PC-9 (cell line): ENCODE results near the gene ADORA2A. TPM values are rescaled to one million over a fixed set of nuclear protein-coding genes. Genes with fewer than 3 reads are reported as not detected.

Experiments
- BruUV-seq: library from RNA; stranded (reverse); fragments of 400-500 nt; replicated peaks from 2 replicates; lab custom pipeline; 2021; lab: Mats Ljungman, UMichigan
- CTCF ChIA-PET: fragments of 300-600 bp; sonication (Branson Sonifier 250); formaldehyde crosslinking; loops from one replicate; lab custom pipeline; 2022; ENCODE audit warnings: antibody characterized with exemption; lab: Charles Lee
- POLR2A ChIA-PET: fragments of 300-600 bp; sonication (Branson Sonifier 250); formaldehyde crosslinking; loops from one replicate; lab custom pipeline; 2022; ENCODE audit warnings: antibody characterized with exemption; ENCODE audit not compliant: unreplicated experiment; lab: Charles Lee
- DNase-seq, 2 experiments: peaks; one replicate each; pipeline versions ENCODE4 v3.0.0 to v3.0.0-alpha.2; 2015 to 2022; ENCODE audit warnings: mixed read lengths in 1 of 2
- H2AFZ ChIP-seq: fragments of 200-600 bp; sonication (generic); 2 replicates; pipeline ENCODE4 v1.8.1; 2017; ENCODE audit warnings: antibody characterized with exemption
- H3F3A ChIP-seq: fragments of 200-600 bp; sonication (generic); 2 replicates; pipeline ENCODE4 v1.8.1; 2017; ENCODE audit warnings: antibody characterized with exemption, mild to moderate bottlenecking, low read depth; ENCODE audit not compliant: insufficient read depth
- H3K27ac ChIP-seq: fragments of 200-600 bp; sonication (generic); 2 replicates; pipeline ENCODE4 v1.6.1; 2016; ENCODE audit warnings: mixed run types
- H3K27me3 ChIP-seq: fragments of 200-600 bp; sonication (generic); 2 replicates; pipeline ENCODE4 v1.6.1; 2016; ENCODE audit warnings: low read depth, mixed run types; ENCODE audit not compliant: insufficient read depth
- H3K36me3 ChIP-seq: fragments of 200-600 bp; sonication (generic); 2 replicates; pipeline ENCODE4 v1.6.1; 2016; ENCODE audit warnings: low read depth, mixed run types
- H3K4me1 ChIP-seq: fragments of 200-600 bp; sonication (generic); replicated peaks from 2 replicates; pipeline ENCODE4 v1.6.1; 2016; ENCODE audit warnings: mixed run types; ENCODE audit not compliant: insufficient read depth
- H3K4me2 ChIP-seq: fragments of 200-600 bp; sonication (generic); 2 replicates; pipeline ENCODE4 v1.6.1; 2017; ENCODE audit warnings: mixed run types
- H3K4me3 ChIP-seq: fragments of 200-600 bp; sonication (generic); 2 replicates; pipeline ENCODE4 v1.6.1; 2016; ENCODE audit warnings: mixed run types
- H3K79me2 ChIP-seq: fragments of 200-600 bp; sonication (generic); 2 replicates; pipeline ENCODE4 v1.6.1; 2017; ENCODE audit warnings: low read depth, mixed run types
- H3K9me2 ChIP-seq: fragments of 200-600 bp; sonication (generic); 2 replicates; pipeline ENCODE4 v1.8.1; 2017; ENCODE audit warnings: mild to moderate bottlenecking; ENCODE audit not compliant: insufficient read depth
- H3K9me3 ChIP-seq: fragments of 200-600 bp; sonication (generic); 2 replicates; pipeline ENCODE4 v1.8.1; 2016; ENCODE audit warnings: low read depth; ENCODE audit not compliant: insufficient read depth
- H4K20me1 ChIP-seq: fragments of 200-600 bp; sonication (generic); 2 replicates; pipeline ENCODE4 v1.8.1; 2017; ENCODE audit not compliant: insufficient read depth
- EZH2 ChIP-seq: fragments of 200-600 bp; sonication (generic); IDR thresholded peaks from 2 replicates; pipeline ENCODE4 v1.8.0; 2017; ENCODE audit warnings: antibody characterized with exemption, low read depth
- intact Hi-C: fragments of 100-400 bp; cut with micrococcal nuclease; formaldehyde crosslinking; loops from one replicate; pipeline ENCODE4 v1.10.0; 2022; ENCODE audit not compliant: unreplicated experiment
- total RNA-seq: library from RNA; stranded (reverse); gene quantifications from 2 replicates; pipeline ENCODE4 v1.2.3, GENCODE V29; 2021
- TF ChIP-seq, protein P1 (sequence below): fragments of 200-600 bp; sonication (generic); conservative IDR thresholded peaks from 2 replicates; pipeline ENCODE4 v1.6.1; 2017; ENCODE audit warnings: mixed run types, antibody characterized with exemption, mild to moderate bottlenecking, moderate library complexity

The ADORA2A gene
- total RNA-seq, 1 experiment from 2014 or later = 1.8 TPM

DNA sequence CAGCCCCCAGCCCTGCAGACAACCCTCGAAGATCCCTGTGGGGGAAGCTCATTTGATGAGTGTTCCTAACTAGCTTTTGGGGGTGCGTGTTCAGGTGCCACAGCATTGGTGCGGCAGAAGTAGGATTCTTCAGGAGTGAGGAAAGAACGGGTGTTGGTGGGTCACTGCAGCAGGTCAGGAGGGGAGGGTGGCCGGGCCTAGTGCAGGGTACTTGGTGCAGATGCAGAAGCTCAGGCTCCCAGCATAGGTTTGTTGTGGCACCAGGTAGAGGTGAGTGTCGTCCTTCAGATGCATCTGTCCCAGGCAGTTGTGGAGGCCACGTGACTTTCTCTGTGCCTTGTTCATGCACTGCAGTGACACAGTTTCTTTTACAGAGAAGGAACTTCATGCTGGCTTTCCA is 15.1 kb upstream of the ADORA2A start:
- DNase-seq = no peak
- Histone ChIP-seq H3K4me3 (no peak overlapping the region), H3K9me2 (no peaks in the 10 kb centered on the region), H3K4me1 (no peaks in the 10 kb centered on the region), H3K79me2 (no peaks in the 10 kb centered on the region), H3K4me2 (no peak overlapping the region), H3K9me3 (no peaks in the 10 kb centered on the region), H3F3A (no peaks in the 10 kb centered on the region; the same call in 1 of the 2 replicates), H2AFZ (no peak overlapping the region), H3K27me3 (no peaks in the 10 kb centered on the region), H3K36me3 (no peaks in the 10 kb centered on the region), H4K20me1 (peaks cover 4% of the 10 kb centered on the region), H3K27ac (no peak overlapping the region)
- ChIA-PET POLR2A (no interaction called here), CTCF (no interaction called here)
- intact Hi-C loops = no loop called here
- no TSS peak for BruUV-seq
- TF ChIP-seq, protein P1, sequence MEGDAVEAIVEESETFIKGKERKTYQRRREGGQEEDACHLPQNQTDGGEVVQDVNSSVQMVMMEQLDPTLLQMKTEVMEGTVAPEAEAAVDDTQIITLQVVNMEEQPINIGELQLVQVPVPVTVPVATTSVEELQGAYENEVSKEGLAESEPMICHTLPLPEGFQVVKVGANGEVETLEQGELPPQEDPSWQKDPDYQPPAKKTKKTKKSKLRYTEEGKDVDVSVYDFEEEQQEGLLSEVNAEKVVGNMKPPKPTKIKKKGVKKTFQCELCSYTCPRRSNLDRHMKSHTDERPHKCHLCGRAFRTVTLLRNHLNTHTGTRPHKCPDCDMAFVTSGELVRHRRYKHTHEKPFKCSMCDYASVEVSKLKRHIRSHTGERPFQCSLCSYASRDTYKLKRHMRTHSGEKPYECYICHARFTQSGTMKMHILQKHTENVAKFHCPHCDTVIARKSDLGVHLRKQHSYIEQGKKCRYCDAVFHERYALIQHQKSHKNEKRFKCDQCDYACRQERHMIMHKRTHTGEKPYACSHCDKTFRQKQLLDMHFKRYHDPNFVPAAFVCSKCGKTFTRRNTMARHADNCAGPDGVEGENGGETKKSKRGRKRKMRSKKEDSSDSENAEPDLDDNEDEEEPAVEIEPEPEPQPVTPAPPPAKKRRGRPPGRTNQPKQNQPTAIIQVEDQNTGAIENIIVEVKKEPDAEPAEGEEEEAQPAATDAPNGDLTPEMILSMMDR = no peak
- TF ChIP-seq EZH2 = no peak

- intact Hi-C loops = no loop called here
- Histone ChIP-seq H2AFZ (no peak overlapping the region), H3K9me2 (no peaks in the 10 kb centered on the region), H4K20me1 (peaks cover 4% of the 10 kb centered on the region), H3K4me3 (no peak overlapping the region), H3K9me3 (no peaks in the 10 kb centered on the region), H3F3A (no peaks in the 10 kb centered on the region; the same call in 1 of the 2 replicates), H3K27ac (no peak overlapping the region), H3K4me2 (no peak overlapping the region), H3K36me3 (no peaks in the 10 kb centered on the region), H3K4me1 (no peaks in the 10 kb centered on the region), H3K27me3 (no peaks in the 10 kb centered on the region), H3K79me2 (no peaks in the 10 kb centered on the region)
- TF ChIP-seq EZH2 = no peak
- TF ChIP-seq, protein P1 = no peak
- CTCF ChIA-PET = interaction anchor here (0.6 kb wide), 1 partner anchor 292 kb away, joined by 9 read pairs; no protein-coding TSS in a partner anchor
- DNase-seq = no peak
- BruUV-seq = no TSS peak
- POLR2A ChIA-PET = no interaction called here
These were observed 14.1 kb upstream of the ADORA2A start for GRCh38 chr22:24413271-24413670.

DNA sequence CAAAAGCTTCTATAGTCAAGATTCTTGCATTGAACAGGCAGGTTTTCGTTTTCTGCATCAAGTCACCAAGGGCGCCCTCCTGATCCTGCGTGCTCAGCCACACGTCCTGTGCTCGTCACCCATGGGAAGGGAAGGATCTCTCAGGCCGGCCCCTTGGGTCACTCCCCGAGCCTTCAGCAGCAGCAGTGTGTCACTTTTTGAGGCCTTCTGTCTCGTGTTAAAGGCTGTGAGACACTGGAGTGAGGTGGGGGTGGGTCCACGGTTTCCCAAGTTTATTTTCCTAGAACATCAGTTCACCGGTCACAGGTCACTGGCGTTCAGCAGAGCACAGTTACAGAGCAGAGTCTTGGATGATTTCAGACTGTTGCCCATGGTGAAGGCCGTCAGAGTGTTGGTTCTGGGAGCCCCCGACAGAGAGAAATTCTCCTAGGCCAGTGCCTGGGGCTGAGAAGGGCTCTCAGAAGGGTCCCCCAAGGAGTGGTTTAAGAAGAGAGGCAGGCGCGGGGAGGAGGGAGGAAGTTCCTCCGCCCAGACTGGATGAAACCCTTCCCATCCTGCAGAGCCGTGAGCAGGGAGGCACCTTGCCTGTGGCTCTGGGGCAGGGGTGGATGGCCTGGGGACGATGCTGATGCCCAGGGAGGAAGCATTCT is 13.5 kb upstream of the ADORA2A start:
- Histone ChIP-seq H4K20me1 (no peaks in the 10 kb centered on the region; the same call in none of the 2 replicates), H2AFZ (no peak overlapping the region), H3K4me1 (no peaks in the 10 kb centered on the region), H3K36me3 (no peaks in the 10 kb centered on the region), H3K4me2 (no peak overlapping the region), H3K9me3 (no peaks in the 10 kb centered on the region), H3K79me2 (no peaks in the 10 kb centered on the region), H3K27ac (no peak overlapping the region), H3K4me3 (no peak overlapping the region), H3F3A (no peaks in the 10 kb centered on the region; the same call in 1 of the 2 replicates), H3K9me2 (no peaks in the 10 kb centered on the region), H3K27me3 (no peaks in the 10 kb centered on the region)
- TF ChIP-seq, protein P1 = no peak
- TF ChIP-seq EZH2 = no peak
- POLR2A ChIA-PET = no interaction called here
- no TSS peak for BruUV-seq
- intact Hi-C loops = no loop called here
- DNase-seq = no peak
- CTCF ChIA-PET = interaction anchor here (0.6 kb wide), 1 partner anchor 291 kb away, joined by 9 read pairs; no protein-coding TSS in a partner anchor
